Prostate gland (tissue), 2 donors: ENCODE results near the gene MMP21. TPM values are rescaled to one million over a fixed set of nuclear protein-coding genes. Genes with fewer than 3 reads are reported as not detected.

Experiments used
- DNase-seq: peaks from one replicate; pipeline ENCODE4 v3.0.0-alpha.2; 2019; ENCODE audit warnings: low spot score
- H3K27ac ChIP-seq, 2 donors: fragments of 200-600 bp; sonication (generic); 2 replicates each; pipeline ENCODE4 v1.5.1; 2017 to 2019
- H3K27me3 ChIP-seq: fragments of 200-600 bp; sonication (generic); replicated peaks from 2 replicates; pipeline ENCODE4 v1.5.1; 2019; ENCODE audit not compliant: insufficient read depth
- H3K36me3 ChIP-seq, 2 donors: fragments of 200-600 bp; sonication (generic); 1 replicate in 1 of 2; 2 replicates in 1 of 2; pipeline versions ENCODE4 v1.5.1 to v1.8.1; 2017 to 2019
- H3K4me1 ChIP-seq: fragments of 200-600 bp; sonication (generic); replicated peaks from 2 replicates; pipeline ENCODE4 v1.5.1; 2019
- H3K4me3 ChIP-seq, 2 donors: fragments of 200-600 bp; sonication (generic); 2 replicates each; pipeline ENCODE4 v1.5.1; 2017 to 2019
- H3K9me3 ChIP-seq: fragments of 200-600 bp; sonication (generic); 2 replicates; pipeline ENCODE4 v1.5.1; 2017
- CTCF ChIP-seq, 4 experiments: fragments of 200-600 bp in 2 of 4; fragments of 450-650 bp in 2 of 4; sonication (generic) in 2 of 4; IDR thresholded peaks; 1 replicate in 3 of 4; 2 replicates in 1 of 4; pipeline ENCODE4 v1.5.1; 2016 to 2019; ENCODE audit warnings: antibody characterized with exemption in 4 of 4, mild to moderate bottlenecking in 2 of 4, moderate library complexity in 2 of 4
- POLR2A ChIP-seq: fragments of 450-650 bp; IDR thresholded peaks from one replicate; pipeline ENCODE4 v1.6.1; 2016; ENCODE audit warnings: antibody characterized with exemption, mild to moderate bottlenecking
- POLR2AphosphoS5 ChIP-seq: sonication (generic); formaldehyde crosslinking; IDR thresholded peaks from one replicate; pipeline ENCODE4 v1.6.1; 2017; ENCODE audit warnings: antibody characterized with exemption
- WGBS: methylation state at CpG from one replicate; pipeline ENCODE4 v1.1.5; 2018; 5-methylcytosine and 5-hydroxymethylcytosine counted together
- intact Hi-C: fragments of 100-400 bp; cut with DNase I; formaldehyde crosslinking; loops from one replicate; pipeline ENCODE4 v1.14.2; 2022
- total RNA-seq, 2 donors: library from RNA; depleted of rRNA; stranded (reverse); fragments of >200 nt; gene quantifications; one replicate each; pipeline ENCODE4 v1.1.0, GENCODE V29; 2016

MMP21 gene
- total RNA-seq, 2 donors from 2014 or later = not detected

- peaks cover 0 to 8% of the 10 kb centered on the region in 2 donors for H3K36me3 ChIP-seq
- 81% methylated on average over 2 of the region's 2 CpGs for WGBS
- DNase-seq = no peak
- no peak overlapping the region for H3K27ac ChIP-seq
- H3K4me1 ChIP-seq = no peaks in the 10 kb centered on the region
- intact Hi-C loops = no loop called here
- H3K4me3 ChIP-seq = no peak overlapping the region
- H3K9me3 ChIP-seq = no peaks in the 10 kb centered on the region
- H3K27me3 ChIP-seq = no peaks in the 10 kb centered on the region
- TF ChIP-seq POLR2AphosphoS5 (no peak), POLR2A (no peak), CTCF (IDR thresholded peaks at IDR 0.05) (no peak)
Measured at GRCh38 chr10:125795128-125795527, 19.5 kb upstream of the MMP21 start.

- Histone ChIP-seq H3K27me3 (no peaks in the 10 kb centered on the region), H3K9me3 (no peaks in the 10 kb centered on the region), H3K36me3 (peaks cover 0 to 8% of the 10 kb centered on the region in 2 donors), H3K27ac (no peak overlapping the region), H3K4me1 (no peaks in the 10 kb centered on the region), H3K4me3 (no peak overlapping the region)
- no peak for DNase-seq
- intact Hi-C loops = no loop called here
- TF ChIP-seq POLR2AphosphoS5 (no peak), CTCF (IDR thresholded peaks at IDR 0.05) (no peak), POLR2A (no peak)
- WGBS = 86% methylated on average over 14 of the region's 14 CpGs
Measured at GRCh38 chr10:125792342-125793300, 17.0 kb upstream of the MMP21 start.

GRCh38 chr10:125788156-125789034, 12.8 kb upstream of the MMP21 start:
- no peaks in the 10 kb centered on the region for H3K27me3 ChIP-seq
- no peak overlapping the region for H3K4me3 ChIP-seq
- peaks cover 0 to 6% of the 10 kb centered on the region in 2 donors for H3K36me3 ChIP-seq
- DNase-seq = no peak
- no peak overlapping the region for H3K27ac ChIP-seq
- H3K9me3 ChIP-seq = no peaks in the 10 kb centered on the region
- intact Hi-C loops = no loop called here
- TF ChIP-seq POLR2AphosphoS5 = no peak
- no peak for TF ChIP-seq POLR2A
- no peak for TF ChIP-seq CTCF (IDR thresholded peaks at IDR 0.05)
- WGBS = 95% methylated on average over 11 of the region's 17 CpGs
- H3K4me1 ChIP-seq = no peaks in the 10 kb centered on the region

- H3K4me3 ChIP-seq = no peak overlapping the region
- H3K27ac ChIP-seq = no peak overlapping the region
- TF ChIP-seq POLR2A = no peak
- no peak for TF ChIP-seq CTCF (IDR thresholded peaks at IDR 0.05)
- no peak for TF ChIP-seq POLR2AphosphoS5
- 74% methylated on average over 9 of the region's 9 CpGs for WGBS
- no peaks in the 10 kb centered on the region for H3K27me3 ChIP-seq
- no peak for DNase-seq
- no peaks in the 10 kb centered on the region for H3K4me1 ChIP-seq
- intact Hi-C loops = no loop called here
- no peaks in the 10 kb centered on the region for H3K36me3 ChIP-seq
- H3K9me3 ChIP-seq = no peaks in the 10 kb centered on the region
Measured at GRCh38 chr10:125785791-125786190, 10.2 kb upstream of the MMP21 start.
